Glutamatergic neuron (in vitro differentiated cells): ENCODE measurements around the gene NPHP4. TPM values are rescaled to one million over a fixed set of nuclear protein-coding genes. Genes with fewer than 3 reads are reported as not detected.

Experiments
- DNase-seq: peaks from one replicate; pipeline ENCODE4 v3.0.0; 2022
- H3K27ac Mint-ChIP-seq: one replicate; pipeline ENCODE4 v1.8.0; 2020; ENCODE audit warnings: mild to moderate bottlenecking, mixed read lengths, inconsistent platforms; ENCODE audit not compliant: unreplicated experiment
- H3K27me3 Mint-ChIP-seq: one replicate; pipeline ENCODE4 v1.8.0; 2020; ENCODE audit warnings: mild to moderate bottlenecking, moderate library complexity, mixed read lengths, inconsistent platforms; ENCODE audit not compliant: unreplicated experiment
- H3K36me3 Mint-ChIP-seq: one replicate; pipeline ENCODE4 v1.8.0; 2020; ENCODE audit warnings: mild to moderate bottlenecking, mixed read lengths, inconsistent platforms; ENCODE audit not compliant: unreplicated experiment
- H3K4me1 Mint-ChIP-seq: one replicate; pipeline ENCODE4 v1.8.0; 2020; ENCODE audit warnings: mild to moderate bottlenecking, low read depth, mixed read lengths, inconsistent platforms; ENCODE audit not compliant: unreplicated experiment
- H3K4me3 Mint-ChIP-seq: one replicate; pipeline ENCODE4 v1.8.0; 2020; ENCODE audit warnings: mild to moderate bottlenecking, mixed read lengths, inconsistent platforms; ENCODE audit not compliant: unreplicated experiment
- H3K9me3 Mint-ChIP-seq: one replicate; pipeline ENCODE4 v1.8.0; 2020; ENCODE audit warnings: mild to moderate bottlenecking, moderate library complexity, mixed read lengths, inconsistent platforms; ENCODE audit not compliant: unreplicated experiment
- CTCF ChIP-seq: fragments of 200-600 bp; sonication (generic); IDR thresholded peaks from one replicate; pipeline ENCODE4 v1.5.0; 2021; ENCODE audit not compliant: partially characterized antibody, unreplicated experiment
- total RNA-seq: library from RNA; stranded (reverse); fragmentation: NEBNext Ultra II Directional; extraction: Animal tissue kit (Norgen Biotek cat#: 25700); gene quantifications from one replicate; pipeline ENCODE4 v1.2.1, GENCODE V29; 2021; ENCODE audit not compliant: unreplicated experiment

The NPHP4 gene
- total RNA-seq, 1 donor from 2014 or later: 28.4 TPM

- Mint-ChIP-seq H3K4me1 (no peaks in the 10 kb centered on the region), H3K27me3 (peaks cover 6% of the 10 kb centered on the region), H3K27ac (no peak overlapping the region), H3K4me3 (no peak overlapping the region), H3K36me3 (peaks cover 5% of the 10 kb centered on the region), H3K9me3 (peaks cover 6% of the 10 kb centered on the region)
- DNase-seq: no peak
- no peak for TF ChIP-seq CTCF
These were observed 131.9 kb downstream of the NPHP4 start for GRCh38 chr1:5860277-5860676.

- Mint-ChIP-seq H3K4me3 (no peak overlapping the region), H3K27me3 (peaks cover 6% of the 10 kb centered on the region), H3K27ac (no peak overlapping the region), H3K36me3 (peaks cover 5% of the 10 kb centered on the region), H3K4me1 (no peaks in the 10 kb centered on the region), H3K9me3 (peaks cover 6% of the 10 kb centered on the region)
- TF ChIP-seq CTCF: no peak
- no peak for DNase-seq
These were observed 132.5 kb downstream of the NPHP4 start for GRCh38 chr1:5859766-5860165.

GRCh38 chr1:5858844-5859407, 133.3 kb downstream of the NPHP4 start:
- DNase-seq: no peak
- Mint-ChIP-seq H3K4me3 (no peak overlapping the region), H3K4me1 (no peaks in the 10 kb centered on the region), H3K9me3 (peaks cover 8% of the 10 kb centered on the region), H3K36me3 (peaks cover 5% of the 10 kb centered on the region), H3K27me3 (peaks cover 7% of the 10 kb centered on the region), H3K27ac (no peak overlapping the region)
- no peak for TF ChIP-seq CTCF

- H3K9me3 Mint-ChIP-seq: peaks cover 8% of the 10 kb centered on the region
- no peak overlapping the region for H3K27ac Mint-ChIP-seq
- no peaks in the 10 kb centered on the region for H3K4me1 Mint-ChIP-seq
- peaks cover 9% of the 10 kb centered on the region for H3K36me3 Mint-ChIP-seq
- no peak overlapping the region for H3K4me3 Mint-ChIP-seq
- no peak for TF ChIP-seq CTCF
- H3K27me3 Mint-ChIP-seq: peaks cover 10% of the 10 kb centered on the region
- DNase-seq: no peak
These were observed 134.0 kb downstream of the NPHP4 start for GRCh38 chr1:5858246-5858645.

- DNase-seq: no peak
- no peaks in the 10 kb centered on the region for H3K4me1 Mint-ChIP-seq
- H3K27ac Mint-ChIP-seq: no peak overlapping the region
These were observed 134.6 kb downstream of the NPHP4 start for GRCh38 chr1:5857508-5858090.

More at GRCh38 chr1:5857508-5858090, 134.6 kb downstream of the NPHP4 start:
- H3K27me3 Mint-ChIP-seq: peaks cover 10% of the 10 kb centered on the region
- peaks cover 9% of the 10 kb centered on the region for H3K36me3 Mint-ChIP-seq
- TF ChIP-seq CTCF: no peak
- H3K4me3 Mint-ChIP-seq: no peak overlapping the region
- peaks cover 8% of the 10 kb centered on the region for H3K9me3 Mint-ChIP-seq
